GM21381 (cell line): ENCODE measurements around the gene TMEM89.

ENCODE experiments used
- ATAC-seq: cut with Tn5 transposase; IDR thresholded peaks from one replicate; pipeline ENCODE4 v1.9.1; 2021; ENCODE audit warnings: mild to moderate bottlenecking, moderate library complexity; ENCODE audit not compliant: unreplicated experiment

The TMEM89 gene

DNA sequence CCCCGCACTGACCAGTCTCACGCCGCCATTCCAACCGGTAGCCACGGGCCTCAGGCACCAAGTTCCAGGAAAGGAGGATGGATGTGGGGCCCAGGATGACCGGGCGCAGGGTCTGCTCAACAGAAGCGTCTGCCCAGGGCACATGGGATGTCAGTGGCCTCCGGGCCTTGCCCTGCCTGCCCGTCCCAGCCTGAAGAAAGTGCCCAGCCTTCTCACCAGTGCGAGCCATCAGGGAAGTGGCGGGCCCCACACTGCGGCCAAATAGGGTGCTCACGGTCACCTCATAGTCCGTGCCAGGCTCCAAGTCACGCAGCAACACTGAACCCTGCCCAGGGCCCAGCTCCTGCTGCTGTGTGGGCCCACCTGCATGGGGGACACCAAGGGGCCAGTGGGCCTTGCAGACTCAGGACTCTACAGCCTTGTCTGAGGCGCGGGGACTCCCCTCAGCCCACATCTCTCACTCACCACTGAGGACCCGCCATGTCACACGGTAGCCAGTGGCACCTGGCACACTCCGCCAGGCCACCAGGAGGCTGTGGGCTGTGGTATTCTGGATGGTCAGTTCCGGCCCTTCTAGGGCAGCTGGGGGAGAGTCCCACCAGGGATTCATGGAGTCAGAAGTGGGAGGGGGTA lies 29.6 kb downstream of the TMEM89 start:
- no peak for ATAC-seq

DNA sequence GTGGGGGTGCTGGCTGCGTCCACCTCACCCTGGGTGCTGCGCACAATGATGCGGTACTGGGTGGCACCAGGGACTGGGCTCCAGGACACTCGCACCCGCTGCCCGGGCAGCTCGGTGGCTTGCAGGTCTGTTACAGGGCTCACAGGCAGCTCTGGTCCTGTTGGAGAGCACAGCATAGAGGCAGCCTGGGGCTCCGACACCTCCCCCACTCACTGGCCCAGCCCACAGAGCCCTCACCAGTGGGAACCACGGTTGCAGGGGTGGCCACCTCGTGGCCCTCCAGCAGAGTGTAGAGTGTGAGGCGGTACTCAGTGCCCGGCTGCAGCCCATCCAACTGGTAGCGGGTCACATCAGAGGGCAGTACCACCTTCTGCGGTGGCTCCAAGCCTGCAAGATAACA lies 30.1 kb downstream of the TMEM89 start:
- no peak for ATAC-seq

DNA sequence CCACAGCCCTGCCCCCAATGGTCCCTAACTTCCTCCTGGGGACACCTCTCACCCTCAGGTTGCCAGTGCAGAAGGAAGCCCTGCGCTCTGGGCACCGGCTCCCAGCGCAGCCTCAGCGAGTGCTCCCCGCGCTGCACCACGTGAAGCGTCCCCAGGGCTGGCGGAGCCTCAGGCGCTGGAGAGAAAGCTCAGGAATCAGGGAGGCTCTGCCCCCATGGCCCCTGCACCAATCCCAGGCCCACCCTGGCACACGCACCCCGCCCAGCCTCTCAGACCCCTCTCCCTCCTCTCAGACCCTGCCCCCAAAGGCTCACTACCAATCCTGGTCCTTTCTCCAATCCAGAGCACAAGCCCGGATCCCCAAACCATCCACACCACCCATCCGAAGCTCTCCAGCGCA lies 33.3 kb downstream of the TMEM89 start:
- ATAC-seq = no peak

GRCh38 chr3:48587686-48588085 lies 33.9 kb downstream of the TMEM89 start:
- ATAC-seq = no peak

- no peak for ATAC-seq
Observed at GRCh38 chr3:48585411-48585810, 36.2 kb downstream of the TMEM89 start.

GRCh38 chr3:48584836-48585235 lies 36.7 kb downstream of the TMEM89 start:
- ATAC-seq = no peak

DNA sequence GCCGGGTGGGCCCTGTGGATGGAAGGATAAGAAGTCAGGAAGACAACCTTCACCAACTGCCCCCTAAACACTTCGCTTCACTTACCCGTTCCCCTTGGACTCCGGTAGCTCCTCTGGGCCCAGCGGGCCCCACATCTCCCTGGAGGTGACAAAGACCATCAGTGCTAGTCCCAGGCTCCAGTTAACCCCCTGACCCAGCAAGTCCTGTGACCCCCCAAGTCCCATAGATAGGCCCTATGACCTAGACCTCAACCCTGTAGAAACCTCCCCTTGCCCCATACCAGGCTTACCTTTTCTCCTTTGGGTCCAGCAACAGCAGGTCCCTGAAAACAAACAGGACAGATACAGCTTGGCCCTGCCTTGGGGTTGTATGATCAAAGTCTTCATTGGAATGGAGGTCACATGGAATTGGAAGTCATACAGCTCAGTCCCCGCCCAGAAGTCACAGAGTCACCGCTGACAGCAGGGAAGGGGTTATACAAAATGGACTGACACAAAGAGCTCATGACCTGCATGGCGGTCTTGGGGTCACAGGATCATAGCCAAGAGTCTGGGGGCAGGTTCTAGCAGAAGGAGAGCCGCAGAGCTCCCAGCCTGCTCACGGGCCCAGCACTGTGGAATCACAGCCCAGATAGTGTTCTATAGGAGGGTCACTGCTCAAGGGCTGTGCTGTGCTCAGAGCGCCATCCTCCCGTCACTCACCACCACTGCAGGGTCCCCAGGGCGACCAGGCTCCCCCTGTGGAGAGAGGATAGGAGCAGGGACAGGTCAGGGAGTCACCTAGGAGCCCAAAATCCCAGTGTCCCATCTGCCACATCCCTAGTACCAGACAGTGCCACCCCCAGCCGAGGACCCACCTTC lies 39.7 kb downstream of the TMEM89 start:
- no peak for ATAC-seq

GRCh38 chr3:48576647-48577046 lies 44.9 kb downstream of the TMEM89 start:
- no peak for ATAC-seq

DNA sequence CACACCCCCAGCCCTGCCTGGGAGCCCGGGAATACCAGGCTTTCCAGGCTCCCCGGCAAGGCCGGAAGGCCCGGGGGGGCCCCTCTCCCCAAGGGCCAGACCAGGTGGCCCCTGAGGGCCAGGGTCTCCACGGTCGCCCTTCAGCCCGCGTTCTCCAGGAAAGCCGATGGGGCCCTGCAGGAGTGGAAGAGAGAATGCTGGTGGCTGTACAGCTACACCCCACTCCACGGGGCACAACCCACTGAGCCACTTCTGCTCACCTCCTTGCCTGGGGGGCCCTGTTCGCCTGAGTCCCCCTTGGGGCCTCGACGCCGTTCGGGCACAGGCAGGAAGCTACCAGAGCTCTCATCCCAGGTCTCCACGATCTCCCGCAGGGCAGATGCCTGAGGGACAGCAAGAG lies 46.2 kb downstream of the TMEM89 start:
- ATAC-seq = no peak

- ATAC-seq = no peak
Observed at GRCh38 chr3:48573973-48574585, 47.5 kb downstream of the TMEM89 start.

DNA sequence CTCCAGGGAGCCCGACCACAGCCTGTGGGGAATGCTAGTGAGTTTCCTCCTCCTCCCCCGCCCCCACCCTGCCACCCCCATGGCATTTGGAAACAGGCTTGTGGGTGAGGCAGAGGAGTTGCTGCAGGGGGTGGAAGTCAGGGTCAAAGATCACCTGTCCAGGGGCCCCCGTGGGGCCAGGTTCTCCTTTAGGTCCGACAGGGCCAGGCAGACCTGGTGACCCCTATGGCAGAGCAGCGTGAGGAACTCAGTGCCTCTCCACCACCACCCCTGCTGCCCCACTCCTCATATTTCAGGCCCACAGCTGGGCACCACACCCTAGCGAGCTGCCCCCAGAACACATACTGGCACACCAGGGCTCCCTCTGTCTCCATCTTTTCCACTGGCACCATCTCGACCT lies 49.1 kb downstream of the TMEM89 start:
- no peak for ATAC-seq

DNA sequence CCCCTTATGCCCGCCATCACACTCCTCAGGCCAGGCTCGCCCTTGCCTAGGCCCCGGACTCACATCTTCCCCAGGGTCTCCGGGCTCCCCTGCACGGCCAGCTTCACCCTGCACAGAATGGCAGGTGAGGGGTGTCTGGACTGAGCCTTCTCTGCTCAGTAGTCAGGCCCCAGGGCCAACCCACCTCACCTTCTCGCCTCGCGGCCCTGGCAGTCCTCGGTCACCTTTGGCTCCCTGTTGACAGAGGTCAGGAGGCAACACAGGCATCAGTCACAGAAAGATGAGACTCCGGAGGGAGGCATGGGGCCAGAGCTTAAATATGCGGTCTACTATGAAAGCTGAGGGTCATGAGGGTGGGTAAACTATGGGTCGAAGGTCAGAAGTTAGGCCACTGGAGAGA lies 49.6 kb downstream of the TMEM89 start:
- no peak for ATAC-seq
